GM12878 (cell line): Measurements from ENCODE around the gene FAM219A. TPM values are rescaled to one million over a fixed set of nuclear protein-coding genes. Genes with fewer than 3 reads are reported as not detected.
"Not testable (repeated sequence)": the region's sequence is repeated elsewhere in the genome, so short reads cannot be mapped to it uniquely, and the experiment has no call there.

ENCODE experiments used
- ATAC-seq: fragments of 200-7000 bp; cut with Tn5 transposase; 3 replicates; pipeline ENCODE4 v1.9.1; 2020; ENCODE audit warnings: mild to moderate bottlenecking, moderate library complexity
- BruUV-seq: library from RNA; stranded (reverse); fragments of 400-500 nt; replicated peaks from 2 replicates; lab custom pipeline; 2021; lab: Mats Ljungman, UMichigan
- CTCF ChIA-PET: fragments of 300-600 bp; sonication (Branson Sonifier 250); formaldehyde crosslinking; extraction: SDS; loops from one replicate; lab custom pipeline; 2021; ENCODE audit warnings: inconsistent platforms; lab: Yijun Ruan, JAX
- POLR2A ChIA-PET: fragments of 350-600 bp; formaldehyde crosslinking; extraction: SDS; loops from one replicate; lab custom pipeline; 2021; ENCODE audit warnings: inconsistent platforms; lab: Charles Lee
- RAD21 ChIA-PET: fragments of 300-600 bp; sonication (Branson Sonifier 250); formaldehyde crosslinking; loops from one replicate; lab custom pipeline; 2023; ENCODE audit warnings: antibody characterized with exemption; ENCODE audit not compliant: unreplicated experiment; lab: Charles Lee
- SMC1A ChIA-PET: fragments of 300-600 bp; sonication (Branson Sonifier 250); formaldehyde crosslinking; loops from one replicate; lab custom pipeline; 2023; ENCODE audit not compliant: unreplicated experiment, uncharacterized antibody; lab: Charles Lee
- DNase-seq: peaks from one replicate; pipeline ENCODE4 v3.0.0-alpha.2; 2011; ENCODE audit warnings: low read depth, low spot score
- FAIRE-seq: peaks from 3 replicates; lab custom pipeline; 2011; peaks lifted over from hg19 to GRCh38; lab: Jason Lieb, UNC
- H2AFZ ChIP-seq: 2 replicates; pipeline ENCODE4 v1.6.0; 2011; ENCODE audit warnings: low read depth, low read length, control low read depth; ENCODE audit not compliant: control insufficient read depth
- H3K27ac ChIP-seq: 2 replicates; pipeline ENCODE4 v1.5.1; 2011; ENCODE audit warnings: control low read depth; ENCODE audit not compliant: control insufficient read depth, insufficient read depth
- H3K27me3 ChIP-seq, 2 experiments: replicated peaks in 1 of 2; 2 replicates each; pipeline versions ENCODE4 v1.6.0 to v1.6.1; 2011; ENCODE audit warnings: low read length in 1 of 2; ENCODE audit not compliant: control insufficient read depth in 2 of 2, insufficient read depth in 2 of 2
- H3K36me3 ChIP-seq, 2 experiments: 2 replicates each; pipeline ENCODE4 v1.5.1; 2011; ENCODE audit warnings: low read length in 1 of 2; ENCODE audit not compliant: control insufficient read depth in 2 of 2, insufficient read depth in 2 of 2
- H3K4me1 ChIP-seq: 2 replicates; pipeline ENCODE4 v1.6.1; 2011; ENCODE audit warnings: mild to moderate bottlenecking, low read length, moderate library complexity, mixed read lengths; ENCODE audit not compliant: control insufficient read depth, insufficient read depth
- H3K4me2 ChIP-seq: 2 replicates; pipeline ENCODE4 v1.6.0; 2011; ENCODE audit warnings: control low read depth; ENCODE audit not compliant: control insufficient read depth, insufficient read depth
- H3K4me3 ChIP-seq: fragments of 200-600 bp; sonication (generic); 2 replicates; pipeline ENCODE4 v1.5.1; 2016
- H3K79me2 ChIP-seq: 2 replicates; pipeline ENCODE4 v1.6.0; 2011; ENCODE audit warnings: low read length; ENCODE audit not compliant: control insufficient read depth, insufficient read depth
- H3K9ac ChIP-seq: 2 replicates; pipeline ENCODE4 v1.8.0; 2011; ENCODE audit warnings: low read length, control low read depth, mixed read lengths; ENCODE audit not compliant: control insufficient read depth, insufficient read depth
- H3K9me3 ChIP-seq: replicated peaks from 3 replicates; pipeline ENCODE4 v1.5.1; 2011; ENCODE audit warnings: mild to moderate bottlenecking, low read length; ENCODE audit not compliant: control insufficient read depth, insufficient read depth
- H4K20me1 ChIP-seq: 2 replicates; pipeline ENCODE4 v1.6.0; 2011; ENCODE audit not compliant: control insufficient read depth, insufficient read depth
- BRCA1 ChIP-seq: IDR thresholded peaks from 2 replicates; pipeline ENCODE4 v1.6.1; 2011; ENCODE audit warnings: low read depth, low read length, improper control_type of control experiment
- GATAD2B ChIP-seq: fragments of 450-650 bp; conservative IDR thresholded peaks from 2 replicates; pipeline ENCODE4 v1.6.1; 2017; ENCODE audit warnings: low read depth, mild to moderate bottlenecking, moderate library complexity
- MYC ChIP-seq: IDR thresholded peaks from 2 replicates; pipeline ENCODE4 v1.6.1; 2011; ENCODE audit warnings: mild to moderate bottlenecking, low read length, moderate library complexity, inconsistent platforms; ENCODE audit not compliant: insufficient read depth, insufficient replicate concordance, insufficient read length, severe bottlenecking
- SIN3A ChIP-seq: IDR thresholded peaks from 2 replicates; pipeline ENCODE4 v1.6.1; 2012; ENCODE audit warnings: low read depth, low read length, improper control_type of control experiment
- SPI1 ChIP-seq: IDR thresholded peaks from 2 replicates; pipeline ENCODE4 v1.6.1; 2011; ENCODE audit warnings: low read depth, mild to moderate bottlenecking, low read length, moderate library complexity, borderline replicate concordance; ENCODE audit not compliant: insufficient read depth
- STAT1 ChIP-seq: fragments of 450-650 bp; conservative IDR thresholded peaks from 2 replicates; pipeline ENCODE4 v1.6.1; 2014; ENCODE audit warnings: antibody characterized with exemption, mild to moderate bottlenecking
- SUPT20H ChIP-seq: IDR thresholded peaks from 2 replicates; pipeline ENCODE4 v1.6.1; 2011; ENCODE audit warnings: low read depth, mild to moderate bottlenecking, low read length, moderate library complexity, borderline replicate concordance; ENCODE audit not compliant: control insufficient read depth
- ZBED1 ChIP-seq: IDR thresholded peaks from 2 replicates; pipeline ENCODE4 v1.6.1; 2016; ENCODE audit warnings: borderline replicate concordance
- WGBS: methylation state at CpG from one replicate; pipeline ENCODE4 v1.1.6; 2016; ENCODE audit warnings: low lambda C conversion rate; ENCODE audit not compliant: insufficient replicate concordance, insufficient coverage; ENCODE audit errors: missing lambda C conversion rate; 5-methylcytosine and 5-hydroxymethylcytosine counted together
- in situ Hi-C: fragments of 300-500 bp; cut with MboI; formaldehyde crosslinking; loops from 9 replicates; pipeline ENCODE4 v1.14.3; 2018; ENCODE audit warnings: mixed read lengths
- intact Hi-C: fragments of 100-400 bp; cut with micrococcal nuclease; formaldehyde crosslinking; loops from one replicate; pipeline ENCODE4 v1.14.2; 2022; ENCODE audit not compliant: unreplicated experiment
- polyA plus RNA-seq, 11 experiments: library from polyadenylated mRNA; depleted of rRNA in 4 of 11; unstranded in 6 of 11; stranded (reverse) in 5 of 11; fragments of >200 nt; fragmentation: Nextera tagmentation in 4 of 11; fragmentation: Illumina TruSeq in 1 of 11; extraction: Ambion mirVana in 4 of 11; extraction: Trizol in 1 of 11; gene quantifications; 1 replicate in 1 of 11; 2 replicates in 10 of 11; pipeline versions ENCODE4 v1.2.1 to v1.2.3, GENCODE V29; 2011 to 2016; ENCODE audit warnings: inconsistent platforms in 2 of 11, missing spikeins in 2 of 11, low read depth in 1 of 11
- total RNA-seq, 4 experiments: library from RNA; depleted of rRNA in 3 of 4; stranded (reverse); fragments of >200 nt in 3 of 4; fragmentation: Illumina TruSeq in 1 of 4; extraction: Trizol in 1 of 4; gene quantifications; 2 replicates each; pipeline versions ENCODE4 v1.2.1 to v1.2.3, GENCODE V29; 2013 to 2021
- TF ChIP-seq, protein P1 (sequence below): IDR thresholded peaks from 2 replicates; pipeline ENCODE4 v1.6.1; 2011; ENCODE audit warnings: low read depth, low read length, improper control_type of control experiment, borderline replicate concordance
- TF ChIP-seq, protein P2 (sequence below): fragments of 450-650 bp; IDR thresholded peaks from 2 replicates; pipeline ENCODE4 v1.6.1; 2017; ENCODE audit warnings: low read depth, mild to moderate bottlenecking, moderate library complexity
- TF ChIP-seq, protein P3 (sequence below): fragments of 450-650 bp; IDR thresholded peaks from 2 replicates; pipeline ENCODE4 v1.6.1; 2017; ENCODE audit warnings: antibody characterized with exemption, mild to moderate bottlenecking, moderate library complexity

The FAM219A gene
- total and polyA plus RNA-seq, 10 of the 15 experiments (the other 5 are each of a cell fraction or from before 2014, with no cell fraction given) = 0.11 to 2.0 (median 0.71) TPM

DNA sequence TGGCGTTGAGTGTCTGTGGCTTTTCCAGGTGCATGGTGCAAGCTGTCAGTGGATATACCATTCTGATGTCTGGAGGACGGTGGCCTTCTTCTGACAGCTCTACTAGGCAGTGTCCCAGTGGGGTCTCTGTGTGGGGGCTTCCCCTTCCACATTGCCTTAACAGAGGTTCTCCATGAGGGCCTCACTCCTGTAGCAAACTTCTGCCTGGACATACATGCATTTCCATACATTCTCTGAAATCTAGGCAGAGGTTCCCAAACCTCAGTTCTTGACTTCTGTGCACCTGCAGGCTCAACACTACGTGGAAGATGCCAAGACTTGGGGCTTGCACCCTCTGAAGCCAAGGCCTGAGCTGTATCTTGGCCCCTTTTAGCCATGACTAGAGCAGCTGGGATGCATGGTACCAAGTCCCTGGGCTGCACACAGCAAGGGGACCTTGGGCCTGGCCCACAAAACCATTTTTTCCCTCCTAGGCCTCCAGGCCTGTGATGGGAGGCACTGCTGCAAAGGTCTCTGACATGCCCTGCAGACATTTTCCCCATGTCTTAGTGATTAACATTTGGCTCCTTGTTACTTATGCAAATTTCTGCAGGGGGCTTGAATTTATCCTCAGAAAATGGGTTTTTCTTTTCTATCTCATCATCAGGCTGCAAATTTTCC lies 90.5 kb downstream of the FAM219A start:
- RAD21 ChIA-PET, H3K4me3 ChIP-seq, in situ Hi-C loops, H2AFZ ChIP-seq, intact Hi-C loops, H3K9me3 ChIP-seq, H3K4me1 ChIP-seq, POLR2A ChIA-PET, DNase-seq, H3K27me3 ChIP-seq, SMC1A ChIA-PET, BruUV-seq, H3K4me2 ChIP-seq, H3K79me2 ChIP-seq, FAIRE-seq, ATAC-seq, H4K20me1 ChIP-seq, H3K9ac ChIP-seq, CTCF ChIA-PET, H3K36me3 ChIP-seq, H3K27ac ChIP-seq: not testable (repeated sequence)
- 13% methylated on average over 3 of the region's 3 CpGs for WGBS

DNA sequence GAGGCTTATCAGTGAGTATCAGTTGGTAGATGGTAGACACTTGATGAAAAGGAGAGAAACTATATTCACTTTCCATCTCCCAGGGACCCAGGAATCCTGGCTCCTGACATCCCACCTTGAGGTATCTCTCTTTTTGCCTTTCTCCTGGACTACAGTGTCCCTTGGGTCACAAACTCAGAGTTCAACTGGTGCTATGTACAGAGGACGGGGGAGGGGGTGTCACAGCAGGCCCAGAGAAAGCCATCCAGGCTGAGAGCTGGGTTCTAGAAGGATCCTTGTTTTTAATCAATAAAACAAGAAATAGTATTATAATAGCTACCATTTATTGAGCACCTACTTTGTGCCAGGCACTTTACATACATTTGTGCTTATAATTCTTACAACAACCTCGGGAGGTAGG lies 92.0 kb downstream of the FAM219A start:
- ChIA-PET POLR2A (no interaction called here), SMC1A (no interaction called here), RAD21 (no interaction called here), CTCF (interaction anchor here (0.9 kb wide), 1 partner anchor 37 kb away, joined by 3 read pairs; no protein-coding TSS in a partner anchor)
- ATAC-seq (no peak), FAIRE-seq (no peak), DNase-seq (no peak)
- H2AFZ ChIP-seq = no peak overlapping the region
- no peak overlapping the region for H3K4me2 ChIP-seq
- H3K79me2 ChIP-seq = no peaks in the 10 kb centered on the region
- H3K27ac ChIP-seq = no peak overlapping the region
- BruUV-seq = no TSS peak
- intact Hi-C loops = no loop called here
- no peaks in the 10 kb centered on the region for H3K4me1 ChIP-seq
- H3K9ac ChIP-seq = no peak overlapping the region
- no peak overlapping the region for H3K4me3 ChIP-seq
- H4K20me1 ChIP-seq = no peaks in the 10 kb centered on the region
- H3K27me3 ChIP-seq = no peaks in the 10 kb centered on the region
- no peaks in the 10 kb centered on the region for H3K36me3 ChIP-seq
- in situ Hi-C loops = no loop called here
- peaks cover 2% of the 10 kb centered on the region; the same call in 1 of the 3 replicates for H3K9me3 ChIP-seq
- 41% methylated on average over 2 of the region's 2 CpGs for WGBS
- TF ChIP-seq MYC (no peak), SIN3A (no peak), GATAD2B (no peak), BRCA1 (no peak), ZBED1 (no peak), SUPT20H (no peak), STAT1 (no peak), SPI1 (no peak)
- TF ChIP-seq, protein P1, sequence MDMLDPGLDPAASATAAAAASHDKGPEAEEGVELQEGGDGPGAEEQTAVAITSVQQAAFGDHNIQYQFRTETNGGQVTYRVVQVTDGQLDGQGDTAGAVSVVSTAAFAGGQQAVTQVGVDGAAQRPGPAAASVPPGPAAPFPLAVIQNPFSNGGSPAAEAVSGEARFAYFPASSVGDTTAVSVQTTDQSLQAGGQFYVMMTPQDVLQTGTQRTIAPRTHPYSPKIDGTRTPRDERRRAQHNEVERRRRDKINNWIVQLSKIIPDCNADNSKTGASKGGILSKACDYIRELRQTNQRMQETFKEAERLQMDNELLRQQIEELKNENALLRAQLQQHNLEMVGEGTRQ = no peak
- TF ChIP-seq, protein P2, sequence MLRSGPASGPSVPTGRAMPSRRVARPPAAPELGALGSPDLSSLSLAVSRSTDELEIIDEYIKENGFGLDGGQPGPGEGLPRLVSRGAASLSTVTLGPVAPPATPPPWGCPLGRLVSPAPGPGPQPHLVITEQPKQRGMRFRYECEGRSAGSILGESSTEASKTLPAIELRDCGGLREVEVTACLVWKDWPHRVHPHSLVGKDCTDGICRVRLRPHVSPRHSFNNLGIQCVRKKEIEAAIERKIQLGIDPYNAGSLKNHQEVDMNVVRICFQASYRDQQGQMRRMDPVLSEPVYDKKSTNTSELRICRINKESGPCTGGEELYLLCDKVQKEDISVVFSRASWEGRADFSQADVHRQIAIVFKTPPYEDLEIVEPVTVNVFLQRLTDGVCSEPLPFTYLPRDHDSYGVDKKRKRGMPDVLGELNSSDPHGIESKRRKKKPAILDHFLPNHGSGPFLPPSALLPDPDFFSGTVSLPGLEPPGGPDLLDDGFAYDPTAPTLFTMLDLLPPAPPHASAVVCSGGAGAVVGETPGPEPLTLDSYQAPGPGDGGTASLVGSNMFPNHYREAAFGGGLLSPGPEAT = no peak
- TF ChIP-seq, protein P3, sequence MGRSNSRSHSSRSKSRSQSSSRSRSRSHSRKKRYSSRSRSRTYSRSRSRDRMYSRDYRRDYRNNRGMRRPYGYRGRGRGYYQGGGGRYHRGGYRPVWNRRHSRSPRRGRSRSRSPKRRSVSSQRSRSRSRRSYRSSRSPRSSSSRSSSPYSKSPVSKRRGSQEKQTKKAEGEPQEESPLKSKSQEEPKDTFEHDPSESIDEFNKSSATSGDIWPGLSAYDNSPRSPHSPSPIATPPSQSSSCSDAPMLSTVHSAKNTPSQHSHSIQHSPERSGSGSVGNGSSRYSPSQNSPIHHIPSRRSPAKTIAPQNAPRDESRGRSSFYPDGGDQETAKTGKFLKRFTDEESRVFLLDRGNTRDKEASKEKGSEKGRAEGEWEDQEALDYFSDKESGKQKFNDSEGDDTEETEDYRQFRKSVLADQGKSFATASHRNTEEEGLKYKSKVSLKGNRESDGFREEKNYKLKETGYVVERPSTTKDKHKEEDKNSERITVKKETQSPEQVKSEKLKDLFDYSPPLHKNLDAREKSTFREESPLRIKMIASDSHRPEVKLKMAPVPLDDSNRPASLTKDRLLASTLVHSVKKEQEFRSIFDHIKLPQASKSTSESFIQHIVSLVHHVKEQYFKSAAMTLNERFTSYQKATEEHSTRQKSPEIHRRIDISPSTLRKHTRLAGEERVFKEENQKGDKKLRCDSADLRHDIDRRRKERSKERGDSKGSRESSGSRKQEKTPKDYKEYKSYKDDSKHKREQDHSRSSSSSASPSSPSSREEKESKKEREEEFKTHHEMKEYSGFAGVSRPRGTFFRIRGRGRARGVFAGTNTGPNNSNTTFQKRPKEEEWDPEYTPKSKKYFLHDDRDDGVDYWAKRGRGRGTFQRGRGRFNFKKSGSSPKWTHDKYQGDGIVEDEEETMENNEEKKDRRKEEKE = no peak
